Adrenal gland (tissue), 5 donors: ENCODE data around the gene SDK1.

Source experiments
- CTCF ChIP-seq, 6 experiments: fragments of 450-650 bp in 4 of 6; fragments of 200-600 bp in 2 of 6; sonication (generic) in 1 of 6; IDR thresholded peaks; 1 replicate in 5 of 6; 2 replicates in 1 of 6; pipeline versions ENCODE4 v1.5.1 to v1.8.0; 2016 to 2021; ENCODE audit warnings: antibody characterized with exemption in 6 of 6, mild to moderate bottlenecking in 2 of 6, moderate library complexity in 1 of 6
- POLR2A ChIP-seq, 2 donors: fragments of 450-650 bp; IDR thresholded peaks; one replicate each; pipeline ENCODE4 v1.6.1; 2017; ENCODE audit warnings: antibody characterized with exemption in 2 of 2, mild to moderate bottlenecking in 2 of 2, moderate library complexity in 1 of 2
- donor health status: DM: no; HTN: no; CAD: no.

- TF ChIP-seq CTCF (IDR thresholded peaks at IDR 0.05) (no peak), POLR2A (IDR thresholded peaks at IDR 0.05) (no peak)
These were observed 736.8 kb downstream of the SDK1 start for GRCh38 chr7:4037877-4038276.
